GM12891 (cell line): ENCODE results near the gene WDR27.

Experiments
- DNase-seq: peaks from one replicate; pipeline ENCODE4 v3.0.0; 2011; ENCODE audit warnings: low spot score; ENCODE audit not compliant: insufficient read length
- FAIRE-seq: peaks from 2 replicates; lab custom pipeline; 2011; peaks lifted over from hg19 to GRCh38; lab: Jason Lieb, UNC
- PAX5 ChIP-seq: IDR thresholded peaks from 2 replicates; pipeline ENCODE4 v1.6.1; 2011; ENCODE audit warnings: low read length, moderate library complexity, mild to moderate bottlenecking; ENCODE audit not compliant: insufficient read depth, severe bottlenecking
- POLR2A ChIP-seq: IDR thresholded peaks from 2 replicates; pipeline ENCODE4 v1.6.1; 2011; ENCODE audit warnings: low read depth, low read length, control low read depth
- POLR2AphosphoS5 ChIP-seq: IDR thresholded peaks from 2 replicates; pipeline ENCODE4 v1.6.1; 2011; ENCODE audit warnings: low read depth, low read length, control low read depth
- POU2F2 ChIP-seq: IDR thresholded peaks from 2 replicates; pipeline ENCODE4 v1.6.1; 2011; ENCODE audit warnings: low read depth, mild to moderate bottlenecking, control low read depth, low read length, moderate library complexity
- SPI1 ChIP-seq: IDR thresholded peaks from 2 replicates; pipeline ENCODE4 v1.6.1; 2011; ENCODE audit warnings: low read depth, low read length, control low read depth
- TAF1 ChIP-seq: IDR thresholded peaks from 2 replicates; pipeline ENCODE4 v1.6.1; 2011; ENCODE audit warnings: low read depth, low read length, control low read depth

The WDR27 gene

DNA sequence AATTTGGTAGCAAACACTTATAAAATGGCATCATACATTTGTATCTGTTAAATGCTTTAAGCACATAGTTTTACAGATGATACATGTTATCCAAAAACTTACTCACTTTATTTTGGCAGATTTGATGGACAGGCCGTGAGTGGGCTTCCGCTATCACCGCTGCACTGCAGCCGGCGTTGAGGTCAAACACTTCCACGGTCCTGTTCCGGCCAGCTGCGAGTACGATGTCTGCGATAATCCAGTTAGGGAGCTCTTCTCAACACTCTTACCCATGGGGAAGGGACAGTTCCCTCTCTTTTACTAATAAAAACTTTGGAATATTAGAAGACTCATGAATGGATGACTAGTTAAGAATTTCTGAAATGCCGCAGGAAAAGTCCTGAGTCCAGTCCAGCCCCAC lies 69.0 kb downstream of the WDR27 start:
- FAIRE-seq (no peak), DNase-seq (no peak)
- TF ChIP-seq SPI1 (no peak), TAF1 (no peak), POLR2A (no peak), POLR2AphosphoS5 (no peak), PAX5 (no peak), POU2F2 (no peak)

DNA sequence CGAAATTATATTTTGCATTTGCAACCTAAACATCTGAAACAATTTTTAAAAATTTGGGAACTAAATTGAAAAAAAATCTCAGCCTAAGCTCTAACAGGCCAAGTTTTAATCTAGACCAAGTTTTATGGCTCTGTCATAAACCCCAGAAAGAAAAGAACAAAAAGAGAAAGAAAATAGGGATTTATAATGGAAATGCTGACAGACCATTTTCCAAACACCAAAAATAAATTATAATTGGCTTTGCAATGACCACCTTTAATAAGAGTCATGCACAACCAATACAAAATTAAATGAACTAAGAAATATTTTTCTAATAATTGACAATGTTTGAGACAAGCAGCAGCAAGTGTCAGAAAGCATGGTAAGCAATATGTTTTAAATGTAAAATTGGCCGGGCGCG lies 72.6 kb downstream of the WDR27 start:
- DNase-seq (no peak), FAIRE-seq (no peak)
- TF ChIP-seq SPI1 (no peak), POLR2A (no peak), POU2F2 (no peak), POLR2AphosphoS5 (no peak), PAX5 (no peak), TAF1 (no peak)

DNA sequence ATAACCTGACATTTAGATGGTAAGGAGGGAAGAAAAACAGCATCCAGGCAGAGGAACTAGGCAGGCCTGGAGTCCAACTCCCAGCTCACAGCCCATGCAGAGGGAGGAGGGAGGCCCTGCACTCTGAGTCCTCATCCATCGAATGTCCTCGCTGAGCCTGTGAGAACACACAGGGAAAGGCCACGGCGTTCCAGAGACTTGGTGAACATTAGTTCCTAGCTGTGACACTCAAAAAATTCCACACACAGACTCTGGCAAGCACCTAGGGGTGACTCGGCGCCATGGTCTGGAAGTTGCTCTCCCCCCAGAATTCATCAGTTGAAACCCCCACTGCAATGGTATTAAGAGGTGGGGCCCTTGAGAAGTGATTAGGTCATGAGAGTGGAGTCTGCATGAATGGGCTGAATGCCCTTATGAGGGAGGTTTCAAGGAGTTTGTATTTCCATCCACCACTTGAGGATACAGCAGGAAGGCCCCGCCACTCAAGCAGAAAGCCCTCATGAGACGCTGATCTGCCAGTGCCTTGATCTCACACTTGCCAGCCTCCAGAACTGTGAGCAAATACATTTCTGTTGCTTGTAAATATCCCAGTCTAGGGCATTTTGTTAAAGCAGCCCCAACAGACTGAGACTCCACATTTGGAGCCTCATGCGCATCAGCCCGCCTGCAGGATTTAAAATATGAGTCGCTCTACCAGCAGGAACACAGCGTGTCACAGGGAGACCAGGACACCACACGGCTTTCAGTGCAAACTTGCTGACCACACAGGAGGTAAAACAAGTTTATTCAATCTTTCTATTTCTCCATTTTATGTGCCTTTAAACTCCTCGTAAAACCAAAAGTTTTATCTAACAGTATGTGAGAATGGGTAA lies 73.9 kb downstream of the WDR27 start:
- no peak for DNase-seq

DNA sequence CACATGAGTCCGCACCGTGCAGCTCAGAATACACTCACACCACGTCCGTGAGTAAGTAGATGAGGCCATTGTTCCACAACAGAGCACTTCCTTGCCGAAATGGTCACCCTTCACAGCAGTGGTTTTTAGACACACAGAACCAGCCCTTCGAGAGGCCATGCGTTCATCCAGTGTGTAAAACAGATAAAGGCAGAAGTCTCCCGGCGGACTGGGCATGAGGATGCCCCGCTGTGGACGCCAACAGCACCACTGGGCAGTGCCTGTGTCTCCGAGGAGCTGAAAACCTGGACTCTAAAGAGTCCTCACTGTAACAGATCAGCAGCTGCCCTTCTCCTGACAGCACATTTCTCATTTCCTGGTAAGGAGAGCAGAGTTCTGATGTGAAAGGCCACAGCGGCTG lies 75.2 kb downstream of the WDR27 start:
- TF ChIP-seq POLR2A = no peak
- DNase-seq (no peak), FAIRE-seq (no peak)

More for the DNA sequence above, 73.9 kb downstream of the WDR27 start:
- TF ChIP-seq POLR2A (no peak), POLR2AphosphoS5 (no peak), SPI1 (no peak), PAX5 (no peak), POU2F2 (no peak), TAF1 (no peak)
- no peak for FAIRE-seq

DNA sequence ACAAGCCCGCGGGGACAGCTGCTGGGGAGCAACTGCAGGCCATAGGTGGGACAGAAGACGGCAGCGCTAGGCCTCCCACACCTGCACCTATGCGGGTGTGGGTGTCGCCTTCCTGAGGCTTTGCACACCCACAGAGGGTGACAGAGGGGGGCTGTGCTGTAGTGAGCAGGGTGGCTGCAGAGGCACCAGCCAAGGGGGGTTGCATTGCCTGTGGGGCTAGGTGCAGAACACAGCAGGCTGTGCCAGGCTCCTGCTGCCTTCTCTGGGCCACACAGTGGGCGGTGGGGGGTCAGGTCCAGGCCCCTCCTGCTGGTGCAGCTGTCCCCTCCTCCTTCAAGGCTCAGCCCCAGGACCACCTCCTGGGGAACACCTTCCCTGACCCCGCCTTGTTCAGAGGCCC lies 75.7 kb downstream of the WDR27 start:
- FAIRE-seq (no peak), DNase-seq (no peak)
- TF ChIP-seq POU2F2 (no peak), TAF1 (no peak), POLR2A (no peak), POLR2AphosphoS5 (no peak), SPI1 (no peak), PAX5 (no peak)

DNA sequence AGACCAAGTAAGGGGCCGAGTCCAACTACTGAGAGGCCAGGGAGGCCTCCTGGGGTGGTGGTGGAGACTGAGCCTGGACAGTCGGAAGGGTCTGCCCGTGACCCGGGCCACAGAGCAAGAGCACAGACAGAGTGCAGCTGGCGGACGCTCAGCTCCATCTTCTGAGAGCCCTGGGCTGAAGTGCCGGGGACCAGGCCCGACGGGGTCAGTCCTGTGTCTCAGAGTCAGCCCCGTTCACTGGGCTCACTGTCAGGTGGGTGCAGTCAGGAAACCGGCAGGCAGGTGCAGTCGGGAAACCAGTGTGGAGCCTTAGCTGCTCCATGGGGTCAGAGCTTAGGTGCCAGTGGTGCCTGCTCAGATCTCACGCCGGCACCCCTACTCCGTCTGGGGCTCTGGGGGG lies 76.5 kb downstream of the WDR27 start:
- no peak for TF ChIP-seq TAF1
- TF ChIP-seq POLR2AphosphoS5 = no peak
- TF ChIP-seq POU2F2 = no peak
- TF ChIP-seq POLR2A = no peak
- TF ChIP-seq PAX5 = no peak
- TF ChIP-seq SPI1 = no peak
- FAIRE-seq (no peak), DNase-seq (no peak)

DNA sequence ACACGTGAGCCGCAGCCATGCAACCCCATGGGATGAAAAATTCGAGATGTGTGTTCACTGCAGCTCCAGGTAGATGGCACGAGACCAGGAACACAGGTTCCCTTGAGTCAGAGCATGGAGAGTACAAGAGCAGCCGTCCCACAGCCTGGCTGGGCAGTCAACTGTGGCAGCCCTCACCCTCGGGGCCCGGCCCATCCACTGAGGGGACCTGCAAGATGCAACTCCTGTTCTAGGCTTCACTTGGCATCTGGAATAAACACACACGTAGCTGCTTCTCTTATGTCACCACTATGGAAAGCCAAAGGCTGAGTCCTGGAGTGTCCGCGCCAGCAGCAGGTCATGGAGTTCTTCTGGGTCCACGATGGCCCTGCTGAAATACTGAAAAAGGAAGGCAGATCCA lies 77.0 kb downstream of the WDR27 start:
- DNase-seq (no peak), FAIRE-seq (no peak)
- TF ChIP-seq SPI1 (no peak), POLR2A (no peak), POU2F2 (no peak), POLR2AphosphoS5 (no peak), PAX5 (no peak), TAF1 (no peak)

DNA sequence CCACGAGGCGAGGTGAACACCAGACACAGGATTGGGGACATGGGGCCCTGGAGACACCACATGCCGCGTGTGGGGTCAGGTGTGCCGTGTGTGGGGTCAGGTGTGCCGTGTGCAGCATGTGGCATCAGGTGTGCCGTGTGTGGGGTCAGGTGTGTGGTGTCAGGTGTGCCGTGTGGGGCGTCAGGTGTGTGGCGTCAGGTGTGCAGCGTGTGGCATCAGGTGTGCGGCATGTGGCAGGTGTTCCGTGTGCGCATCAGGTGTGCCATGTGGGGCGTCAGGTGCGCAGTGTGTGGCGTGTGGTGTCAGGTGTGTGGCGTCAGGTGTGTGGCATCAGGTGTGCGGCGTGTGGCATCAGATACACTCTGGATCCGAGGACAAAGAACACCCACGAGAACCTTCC lies 77.9 kb downstream of the WDR27 start:
- no peak for TF ChIP-seq PAX5
- TF ChIP-seq TAF1 = no peak
- no peak for DNase-seq
- FAIRE-seq = no peak

DNA sequence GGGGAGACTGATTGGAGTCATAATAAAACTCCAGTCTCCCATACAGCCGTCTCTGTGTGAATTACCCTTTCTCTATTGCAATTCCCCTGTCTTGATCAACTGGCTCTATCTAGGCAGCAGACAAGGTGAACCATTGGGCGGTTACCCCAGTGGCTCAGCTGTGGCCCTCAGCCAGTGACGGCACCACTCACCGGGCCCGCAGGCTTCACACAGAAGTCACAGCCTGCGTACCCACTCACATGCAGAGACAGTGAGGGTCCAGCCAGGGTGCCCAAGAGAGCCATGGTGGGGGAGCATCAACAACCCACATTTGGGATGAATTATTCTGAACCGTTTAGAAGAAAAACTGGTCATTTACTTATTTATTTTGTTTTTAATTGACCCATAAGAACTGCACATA lies 78.5 kb downstream of the WDR27 start:
- FAIRE-seq (no peak), DNase-seq (no peak)
- no peak for TF ChIP-seq POLR2A

DNA sequence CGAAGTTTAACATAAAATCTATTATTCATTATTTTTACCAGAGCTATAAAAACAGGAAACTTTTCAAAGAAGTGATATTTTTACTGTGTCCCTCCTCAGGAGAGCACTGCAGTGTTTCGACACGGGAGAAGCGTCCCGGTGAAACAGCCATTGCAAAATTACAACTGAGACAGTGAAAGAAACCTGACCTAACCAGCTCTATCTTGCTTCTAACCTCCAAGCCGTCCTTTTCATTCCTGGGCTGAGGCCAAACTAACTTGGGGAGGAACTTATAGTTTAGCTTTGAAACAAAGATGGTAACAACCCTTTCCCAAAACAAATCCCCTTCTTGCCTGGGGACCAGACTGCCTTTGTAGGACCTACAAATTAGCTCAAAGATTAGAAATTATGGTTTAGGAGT lies 79.2 kb downstream of the WDR27 start:
- no peak for DNase-seq
- FAIRE-seq = no peak
- TF ChIP-seq PAX5 (no peak), POU2F2 (no peak), POLR2AphosphoS5 (no peak), POLR2A (no peak), TAF1 (no peak), SPI1 (no peak)
